Astrocyte of the spinal cord (primary cell): Measurements from ENCODE around the gene TIMD4.

ENCODE experiments used
- DNase-seq: peaks from one replicate; pipeline ENCODE4 v3.0.0; 2011; ENCODE audit warnings: low read depth, low spot score
- H3K4me3 ChIP-seq: 2 replicates; pipeline ENCODE4 v1.5.1; 2011; ENCODE audit warnings: low read depth, mild to moderate bottlenecking, low read length, moderate library complexity
- in situ Hi-C: cut with HindIII; loops from 2 replicates; pipeline ENCODE4 v1.10.0; 2017; ENCODE audit warnings: low sequenced_read_pairs
- TF ChIP-seq, protein P1 (sequence below): IDR thresholded peaks from 2 replicates; pipeline ENCODE4 v1.5.1; 2012; ENCODE audit warnings: low read depth, mild to moderate bottlenecking, low read length, inconsistent platforms

TIMD4 gene

DNA sequence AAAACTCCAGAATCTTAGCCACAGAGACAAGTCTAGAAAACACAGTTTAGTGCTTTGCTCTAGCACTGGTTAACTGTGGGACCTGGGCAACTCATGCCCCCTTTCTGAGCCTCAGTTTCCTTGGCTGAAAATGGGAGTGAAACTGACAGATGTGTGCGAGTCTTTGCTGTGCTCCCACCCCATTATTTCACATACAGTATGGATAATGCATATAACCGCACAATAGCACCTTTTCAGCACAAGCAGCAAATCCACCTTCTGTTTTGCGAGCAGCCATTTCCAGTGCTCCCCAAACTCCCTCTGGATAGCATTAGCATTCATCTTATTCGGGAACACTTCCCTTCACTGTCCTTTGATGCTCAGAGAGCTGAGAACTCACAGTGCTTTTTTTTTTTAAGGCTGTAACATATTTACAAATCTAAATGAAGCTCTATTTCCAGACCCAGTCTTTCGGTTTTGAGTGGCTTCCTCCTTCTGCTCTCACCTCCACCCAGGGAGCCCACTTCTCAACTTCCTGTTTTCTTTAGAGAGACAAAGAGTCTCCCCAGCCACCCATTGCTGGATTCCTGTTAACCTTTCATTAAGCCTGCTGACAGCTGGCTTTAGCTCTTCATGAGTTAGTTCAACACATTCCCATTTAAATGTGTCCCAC, 49.2 kb downstream of the TIMD4 start:
- DNase-seq = no peak
- TF ChIP-seq, protein P1, sequence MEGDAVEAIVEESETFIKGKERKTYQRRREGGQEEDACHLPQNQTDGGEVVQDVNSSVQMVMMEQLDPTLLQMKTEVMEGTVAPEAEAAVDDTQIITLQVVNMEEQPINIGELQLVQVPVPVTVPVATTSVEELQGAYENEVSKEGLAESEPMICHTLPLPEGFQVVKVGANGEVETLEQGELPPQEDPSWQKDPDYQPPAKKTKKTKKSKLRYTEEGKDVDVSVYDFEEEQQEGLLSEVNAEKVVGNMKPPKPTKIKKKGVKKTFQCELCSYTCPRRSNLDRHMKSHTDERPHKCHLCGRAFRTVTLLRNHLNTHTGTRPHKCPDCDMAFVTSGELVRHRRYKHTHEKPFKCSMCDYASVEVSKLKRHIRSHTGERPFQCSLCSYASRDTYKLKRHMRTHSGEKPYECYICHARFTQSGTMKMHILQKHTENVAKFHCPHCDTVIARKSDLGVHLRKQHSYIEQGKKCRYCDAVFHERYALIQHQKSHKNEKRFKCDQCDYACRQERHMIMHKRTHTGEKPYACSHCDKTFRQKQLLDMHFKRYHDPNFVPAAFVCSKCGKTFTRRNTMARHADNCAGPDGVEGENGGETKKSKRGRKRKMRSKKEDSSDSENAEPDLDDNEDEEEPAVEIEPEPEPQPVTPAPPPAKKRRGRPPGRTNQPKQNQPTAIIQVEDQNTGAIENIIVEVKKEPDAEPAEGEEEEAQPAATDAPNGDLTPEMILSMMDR = no peak
- in situ Hi-C loops = no loop called here
- no peak overlapping the region for H3K4me3 ChIP-seq

DNA sequence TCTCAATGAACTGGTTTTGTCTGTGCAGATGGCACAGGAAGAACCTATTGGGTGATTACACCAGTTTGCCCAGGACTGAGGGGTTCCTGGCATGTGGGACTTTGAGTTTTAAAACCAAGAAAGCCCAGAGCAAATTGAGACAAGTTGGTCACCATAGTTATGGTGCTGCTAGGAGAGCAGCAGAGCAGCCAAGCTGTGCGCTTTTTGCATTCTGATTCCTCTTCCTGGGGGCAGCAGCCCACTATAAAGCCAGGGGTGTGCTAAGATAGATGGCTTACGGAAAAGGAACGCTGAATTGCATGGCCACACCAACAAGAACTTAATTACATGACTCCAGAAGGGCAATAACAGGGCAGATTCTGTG, 49.7 kb downstream of the TIMD4 start:
- H3K4me3 ChIP-seq = no peak overlapping the region
- TF ChIP-seq, protein P1 = no peak
- DNase-seq = no peak
- in situ Hi-C loops = no loop called here

GRCh38 chr5:156912869-156913268, 50.2 kb downstream of the TIMD4 start:
- in situ Hi-C loops = no loop called here
- DNase-seq = no peak
- H3K4me3 ChIP-seq = no peak overlapping the region
- TF ChIP-seq, protein P1 = no peak

GRCh38 chr5:156909180-156909579, 53.8 kb downstream of the TIMD4 start:
- in situ Hi-C loops = no loop called here
- H3K4me3 ChIP-seq = no peak overlapping the region
- TF ChIP-seq, protein P1 = no peak
- no peak for DNase-seq

DNA sequence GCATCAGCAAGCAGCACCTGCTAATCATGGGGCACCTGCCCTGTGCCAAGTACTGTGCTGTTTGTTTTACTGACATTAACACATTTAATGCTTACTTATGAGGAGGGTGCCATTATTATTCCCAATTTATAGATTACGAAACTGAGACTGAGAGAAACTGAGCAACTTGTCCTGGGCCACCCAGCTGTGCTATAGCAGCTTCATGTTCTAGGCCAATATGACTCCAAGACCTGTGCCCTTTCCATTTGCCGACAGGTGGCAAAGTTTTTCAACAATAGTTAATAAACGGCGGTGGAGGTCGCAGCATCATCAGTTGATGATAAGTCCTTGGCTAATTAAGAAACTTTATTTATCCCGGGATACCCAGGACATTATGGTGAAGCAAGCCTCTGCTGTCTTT, 55.4 kb downstream of the TIMD4 start:
- TF ChIP-seq, protein P1 = no peak
- no peak for DNase-seq
- in situ Hi-C loops = no loop called here
- no peak overlapping the region for H3K4me3 ChIP-seq

DNA sequence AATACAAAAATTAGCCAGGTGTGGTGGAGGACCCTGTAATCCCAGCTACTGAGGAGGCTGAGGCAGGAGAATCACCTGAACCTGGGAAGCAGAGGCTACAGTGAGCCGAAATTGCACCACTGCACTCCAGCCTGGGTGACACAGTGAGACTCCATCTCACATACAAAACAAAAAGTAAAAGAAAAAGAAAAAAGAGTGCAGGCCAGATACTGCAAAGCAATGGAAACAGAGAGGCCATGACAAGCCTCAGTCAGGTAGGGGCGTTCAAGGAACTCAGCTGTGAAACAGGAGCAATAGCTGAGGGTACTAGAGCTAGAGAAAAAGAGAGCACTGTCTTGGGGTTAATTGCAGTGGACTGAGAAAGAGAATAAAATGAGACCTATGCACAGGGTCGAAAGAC, 56.2 kb downstream of the TIMD4 start:
- TF ChIP-seq, protein P1 = no peak
- in situ Hi-C loops = no loop called here
- no peak overlapping the region for H3K4me3 ChIP-seq
- DNase-seq = no peak
